SK-MEL-5 (cell line): ENCODE data around the gene GRAMD4. TPM values are rescaled to one million over a fixed set of nuclear protein-coding genes. Genes with fewer than 3 reads are reported as not detected.
A peak's percentile ranks its signal among the peaks of the same experiment; 100 is the strongest.

Experiments used
- DNase-seq: peaks from one replicate; pipeline ENCODE4 v3.0.0-alpha.2; 2016; ENCODE audit warnings: low read depth, low spot score
- in situ Hi-C: cut with HindIII; loops from 2 replicates; pipeline ENCODE4 v1.10.0; 2016; ENCODE audit warnings: low sequenced_read_pairs, high pct_unique_total_duplicates, low pct_unique_long_range_greater_than_20kb
- total RNA-seq: library from RNA; depleted of rRNA; stranded (reverse); fragments of >200 nt; shearing (Covaris generic); gene quantifications from 2 replicates; pipeline ENCODE4 v1.2.3, GENCODE V29; 2014

GRAMD4 gene
- total RNA-seq, 1 experiment from 2014 or later, result 148 TPM

GRCh38 chr22:46684706-46685105 is 64.5 kb downstream of the GRAMD4 start:
- DNase-seq, result no peak
- in situ Hi-C loops, result no loop called here

DNA sequence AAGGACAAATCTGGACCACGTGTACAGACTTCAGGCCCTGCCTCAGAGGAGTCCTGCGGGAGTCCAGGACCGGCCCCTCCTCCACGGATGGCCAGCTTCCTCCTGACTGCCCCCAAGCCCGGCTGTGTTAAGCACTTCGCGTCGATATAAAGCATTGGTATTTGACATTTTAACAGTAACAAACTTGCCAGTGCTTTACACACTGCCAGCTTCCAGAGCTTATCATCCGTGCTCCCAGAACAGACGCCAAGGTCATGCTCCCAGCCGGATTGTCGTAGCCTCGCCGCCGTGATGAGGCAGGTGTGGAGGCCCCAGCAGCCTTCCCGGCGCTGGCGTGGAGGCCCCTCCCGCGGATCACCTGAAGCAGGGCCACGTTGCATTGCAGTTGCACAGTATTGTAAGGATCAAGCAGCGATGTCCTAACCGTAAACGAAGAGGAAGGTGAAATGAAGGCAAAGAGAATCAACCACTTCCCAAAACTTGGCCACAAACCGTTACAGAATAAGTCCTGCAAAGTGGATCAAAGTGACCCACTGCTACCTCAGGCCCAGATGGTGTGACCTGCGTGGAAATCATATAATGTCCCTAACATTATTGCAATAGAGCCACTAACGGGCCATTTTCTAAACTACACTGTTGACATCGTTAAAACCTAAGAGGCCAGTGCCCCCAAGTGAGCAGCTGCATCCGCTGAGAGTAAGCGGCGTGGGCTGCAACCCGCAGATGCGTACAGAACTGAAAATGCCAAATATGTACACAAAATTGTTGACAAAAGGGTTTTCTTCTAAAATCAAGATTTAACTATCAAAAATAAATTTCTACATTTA is 66.2 kb downstream of the GRAMD4 start:
- in situ Hi-C loops, result no loop called here
- no peak for DNase-seq

- DNase-seq, result no peak
- in situ Hi-C loops, result no loop called here
These were observed 66.9 kb downstream of the GRAMD4 start for GRCh38 chr22:46687048-46687444.

DNA sequence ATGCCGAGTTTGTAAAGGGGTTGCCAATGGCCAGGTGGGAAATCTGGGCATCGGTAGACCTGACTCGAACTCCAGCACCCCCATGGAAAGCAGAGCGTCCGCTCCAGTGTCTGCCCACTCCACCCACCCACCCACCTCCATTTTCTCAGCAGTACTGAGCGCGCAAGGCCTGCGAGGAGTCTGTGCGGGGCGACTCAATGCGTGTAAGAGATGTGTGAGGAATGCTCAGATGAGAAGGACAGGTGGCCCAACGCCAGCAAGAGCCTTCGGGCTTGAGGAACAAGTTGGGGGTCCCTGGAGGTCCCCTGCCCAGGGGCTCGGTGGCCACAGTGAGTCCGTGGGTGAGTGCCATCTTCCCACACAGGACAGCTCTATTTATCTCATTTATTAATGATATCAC is 67.3 kb downstream of the GRAMD4 start:
- no peak for DNase-seq
- in situ Hi-C loops, result no loop called here

GRCh38 chr22:46688949-46689348 is 68.8 kb downstream of the GRAMD4 start:
- in situ Hi-C loops, result no loop called here
- DNase-seq, result no peak

- in situ Hi-C loops, result no loop called here
These were observed 70.0 kb downstream of the GRAMD4 start for GRCh38 chr22:46690146-46690545.

GRCh38 chr22:46691571-46691970 is 71.4 kb downstream of the GRAMD4 start:
- in situ Hi-C loops, result no loop called here
- no peak for DNase-seq

More at GRCh38 chr22:46690146-46690545, 70.0 kb downstream of the GRAMD4 start:
- no peak for DNase-seq

- in situ Hi-C loops, result no loop called here
- DNase-seq, result peak; percentile 100
These were observed 73.6 kb downstream of the GRAMD4 start for GRCh38 chr22:46693634-46694415.

DNA sequence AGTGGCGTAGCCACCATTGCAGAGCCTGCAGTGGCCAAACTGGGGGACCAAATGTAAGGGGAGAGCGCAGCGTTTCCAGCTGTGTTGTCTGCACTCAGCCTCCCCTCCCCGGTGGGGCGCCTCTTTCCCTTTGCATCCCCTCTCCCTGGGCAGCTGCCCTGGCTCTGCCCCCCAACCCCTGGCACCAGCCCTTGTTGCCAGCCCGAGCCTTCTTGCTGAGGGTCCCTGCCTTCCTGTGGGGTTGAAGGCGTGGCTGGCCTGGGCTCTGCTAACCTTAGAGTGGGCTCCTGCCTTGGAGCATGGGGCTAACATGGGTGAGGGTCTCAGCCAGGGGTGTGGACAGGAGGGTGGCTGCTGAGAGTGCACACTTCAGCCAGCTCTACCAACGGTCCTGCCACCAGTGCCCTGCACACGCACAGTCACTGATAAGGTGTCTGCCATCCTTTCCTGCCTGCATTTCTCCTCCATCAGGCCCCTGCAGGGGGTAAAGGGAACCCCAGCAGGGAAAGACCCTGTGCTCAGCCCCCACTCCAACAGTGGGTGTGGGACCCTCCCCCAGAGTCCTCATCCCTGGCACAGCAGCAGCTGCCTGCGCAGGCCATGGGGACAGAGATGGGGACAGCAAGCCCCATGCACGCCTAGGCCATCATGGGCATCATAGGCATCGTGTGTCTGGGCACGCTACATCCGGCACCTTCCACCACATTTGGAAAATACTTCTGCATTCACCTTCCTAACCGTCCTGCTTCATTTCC is 74.4 kb downstream of the GRAMD4 start:
- in situ Hi-C loops, result no loop called here
- no peak for DNase-seq

DNA sequence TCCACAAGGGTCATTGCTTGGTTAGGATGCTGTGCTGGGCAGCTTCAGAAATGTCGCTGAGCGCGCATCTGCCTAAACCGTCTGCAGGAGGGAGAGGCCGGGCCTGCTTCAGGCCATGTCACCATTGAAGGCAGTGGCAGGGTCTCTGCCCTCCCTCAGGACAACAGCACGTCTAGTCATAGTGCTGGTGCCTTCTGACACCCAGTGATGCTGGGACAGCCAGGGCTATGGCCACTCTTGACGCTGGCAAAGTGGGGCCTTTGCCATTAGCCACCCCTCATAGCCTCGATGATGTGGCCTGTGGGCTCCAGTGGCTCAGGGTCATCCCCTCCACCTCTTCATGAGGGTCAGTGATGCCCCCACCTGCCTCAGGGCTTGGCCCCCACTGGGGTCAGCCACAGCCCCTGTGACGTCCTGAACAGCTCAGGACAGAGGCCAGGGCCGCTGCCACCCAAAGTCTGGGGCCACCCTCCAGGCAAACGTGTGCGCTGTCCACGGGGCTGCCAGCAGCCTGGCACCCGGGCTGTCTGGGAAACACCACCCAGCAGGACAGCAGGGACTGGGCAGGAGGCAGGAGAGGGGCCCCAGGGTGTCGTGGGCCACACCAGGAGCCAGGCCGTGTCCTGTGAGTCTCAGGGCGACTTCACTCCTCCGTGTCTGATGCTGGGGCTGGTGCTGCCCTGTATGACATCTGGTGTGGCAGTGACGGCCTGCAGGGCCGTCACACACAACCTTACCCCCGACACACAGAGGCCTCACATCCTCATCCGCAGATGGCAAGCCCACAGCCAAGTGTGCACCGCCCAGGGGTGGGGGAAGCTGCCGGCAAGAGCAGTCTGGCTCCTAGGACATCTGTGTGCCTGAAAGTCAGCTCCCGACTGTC is 75.4 kb downstream of the GRAMD4 start:
- in situ Hi-C loops, result no loop called here
- DNase-seq, result no peak

DNA sequence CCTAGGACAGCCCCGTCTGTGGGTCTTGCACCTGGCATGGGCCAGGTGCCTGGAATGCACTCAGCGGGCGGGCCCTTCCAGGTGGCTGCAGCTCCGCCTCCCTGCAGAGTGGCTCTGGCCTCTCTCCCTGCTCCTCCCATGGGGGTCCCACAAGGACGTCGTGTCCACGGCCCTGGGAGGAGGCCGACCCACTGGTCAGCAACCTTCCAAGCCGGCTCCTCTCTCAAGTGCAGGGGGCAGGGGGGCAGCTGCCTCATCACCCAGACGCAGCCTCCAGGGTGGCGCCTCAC is 76.0 kb downstream of the GRAMD4 start:
- in situ Hi-C loops, result no loop called here
- no peak for DNase-seq

DNA sequence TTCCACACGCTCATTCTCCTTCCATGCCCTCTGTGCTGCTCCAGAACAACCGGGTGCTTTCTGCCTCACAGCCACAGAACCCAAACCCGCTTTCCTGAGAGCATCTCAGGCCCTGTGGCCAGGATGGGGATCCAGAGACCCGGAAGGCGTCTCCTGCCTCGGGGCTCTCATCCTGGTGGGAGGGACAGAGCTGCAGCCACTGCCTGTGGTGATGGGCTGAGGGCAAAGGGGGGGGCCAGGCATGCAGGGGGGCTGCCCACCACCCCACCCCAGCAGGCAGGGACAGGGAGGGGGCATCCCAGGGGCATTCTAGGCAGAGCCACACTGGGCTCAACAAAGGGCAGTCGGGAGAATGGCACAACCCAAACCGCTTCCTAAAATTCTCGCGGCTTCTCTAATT is 76.4 kb downstream of the GRAMD4 start:
- no peak for DNase-seq
- in situ Hi-C loops, result no loop called here

GRCh38 chr22:46697811-46698515 is 77.8 kb downstream of the GRAMD4 start:
- no peak for DNase-seq
- in situ Hi-C loops, result no loop called here

DNA sequence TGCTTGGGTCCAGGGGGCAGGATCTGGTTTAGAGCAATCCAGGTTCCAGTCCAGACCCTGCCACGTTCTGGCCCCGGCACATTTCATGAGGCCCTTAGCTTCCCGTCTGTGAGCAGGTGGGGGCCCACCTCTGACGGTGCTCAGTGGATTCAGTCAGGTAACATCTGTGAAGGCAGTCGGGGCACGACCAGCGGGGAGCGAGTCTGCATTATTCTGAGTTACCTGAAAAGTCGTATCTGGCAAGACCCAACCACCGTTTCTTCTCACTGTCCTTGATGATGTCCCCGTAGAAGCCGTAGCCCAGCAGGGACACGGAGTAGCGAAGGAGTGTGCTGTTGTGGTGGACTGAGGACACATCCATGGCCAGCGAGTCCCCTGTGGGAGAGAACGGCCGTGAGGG is 78.9 kb downstream of the GRAMD4 start:
- DNase-seq, result no peak
- in situ Hi-C loops, result no loop called here

GRCh38 chr22:46701262-46701661 is 81.1 kb downstream of the GRAMD4 start:
- DNase-seq, result no peak
- in situ Hi-C loops, result no loop called here

GRCh38 chr22:46703171-46703995 is 83.2 kb downstream of the GRAMD4 start:
- in situ Hi-C loops, result no loop called here

More at GRCh38 chr22:46703171-46703995, 83.2 kb downstream of the GRAMD4 start:
- DNase-seq, result no peak
